Measurements from ENCODE around the gene TMEM19. TPM values are rescaled to one million over a fixed set of nuclear protein-coding genes. Genes with fewer than 3 reads are reported as not detected.

The TMEM19 gene
- 10 to 100 TPM; 10.6 to 35.9 (median 20.1) TPM for total RNA-seq

GRCh38 chr12:71685914-71686657 lies at the start of gene TMEM19:
TMEM19 (plus strand) TSS chr12:71686082; CDS start chr12:71686681, 599 bp downstream.
- Histone ChIP-seq H3K36me3 (no peaks in the 10 kb centered on the region), H3K27me3 (no peaks in the 10 kb centered on the region), H3K9me3 (no peaks in the 10 kb centered on the region), H3K27ac (peak within 1 kb of the TSS; percentile 90 to 91), H3K4me3 (peak within 1 kb of the TSS; percentile 81 to 85), H3K4me1 (peaks cover 0 to 2% of the 10 kb centered on the region in 2 donors)
- intact Hi-C loops (cut with DNase I; ENCODE audit: low total_unique reads), result no loop called here
- DNase-seq, result peak; percentile 85 to 87
- TF ChIP-seq POLR2A (IDR thresholded peaks at IDR 0.05) (peak; percentile 25 to 49), CTCF (IDR thresholded peaks at IDR 0.05) (peak in 2 of 4 experiments; percentile 10 to 35)

GRCh38 chr12:71636704-71637115 lies 49.2 kb upstream of the TMEM19 start:
- Histone ChIP-seq H3K4me3 (no peak overlapping the region), H3K27me3 (no peaks in the 10 kb centered on the region), H3K9me3 (no peaks in the 10 kb centered on the region), H3K4me1 (no peaks in the 10 kb centered on the region), H3K36me3 (no peaks in the 10 kb centered on the region), H3K27ac (no peak overlapping the region)
- intact Hi-C loops (cut with DNase I; ENCODE audit: low total_unique reads), result no loop called here
- TF ChIP-seq CTCF (IDR thresholded peaks at IDR 0.05) (peak; percentile 42 to 63 (median 48)), POLR2A (IDR thresholded peaks at IDR 0.05) (no peak)
- no peak for DNase-seq

GRCh38 chr12:71638499-71638898 lies 47.4 kb upstream of the TMEM19 start:
- Histone ChIP-seq H3K4me3 (no peak overlapping the region), H3K9me3 (no peaks in the 10 kb centered on the region), H3K27me3 (no peaks in the 10 kb centered on the region), H3K36me3 (no peaks in the 10 kb centered on the region), H3K27ac (no peak overlapping the region), H3K4me1 (no peaks in the 10 kb centered on the region)
- TF ChIP-seq POLR2A (IDR thresholded peaks at IDR 0.05) (no peak), CTCF (IDR thresholded peaks at IDR 0.05) (no peak)
- intact Hi-C loops (cut with DNase I; ENCODE audit: low total_unique reads), result no loop called here
- DNase-seq, result no peak

- TF ChIP-seq CTCF (IDR thresholded peaks at IDR 0.05) (no peak), POLR2A (IDR thresholded peaks at IDR 0.05) (no peak)
- no peaks in the 10 kb centered on the region for H3K4me1 ChIP-seq
- no peaks in the 10 kb centered on the region for H3K27me3 ChIP-seq
- no peaks in the 10 kb centered on the region for H3K9me3 ChIP-seq
- H3K4me3 ChIP-seq, result no peak overlapping the region
- no peak for DNase-seq
- intact Hi-C loops (cut with DNase I; ENCODE audit: low total_unique reads), result no loop called here
- no peak overlapping the region for H3K27ac ChIP-seq
- H3K36me3 ChIP-seq, result no peaks in the 10 kb centered on the region
Measured at GRCh38 chr12:71639341-71639760, 46.5 kb upstream of the TMEM19 start.

GRCh38 chr12:71640316-71640715 lies 45.6 kb upstream of the TMEM19 start:
- Histone ChIP-seq H3K36me3 (no peaks in the 10 kb centered on the region), H3K4me3 (no peak overlapping the region), H3K9me3 (no peaks in the 10 kb centered on the region), H3K27ac (no peak overlapping the region), H3K4me1 (no peaks in the 10 kb centered on the region), H3K27me3 (no peaks in the 10 kb centered on the region)
- intact Hi-C loops (cut with DNase I; ENCODE audit: low total_unique reads), result no loop called here
- DNase-seq, result no peak
- TF ChIP-seq POLR2A (IDR thresholded peaks at IDR 0.05) (no peak), CTCF (IDR thresholded peaks at IDR 0.05) (no peak)
